GM10266 (cell line): ENCODE measurements around the gene PPP1R26.
A peak's percentile ranks its signal among the peaks of the same experiment; 100 is the strongest.

ENCODE experiments used
- DNase-seq: peaks from one replicate; pipeline ENCODE4 v3.0.0; 2012; ENCODE audit errors: extremely low spot score
- CTCF ChIP-seq: IDR thresholded peaks from 2 replicates; pipeline ENCODE4 v1.5.1; 2012; ENCODE audit warnings: mild to moderate bottlenecking, low read depth; ENCODE audit not compliant: control insufficient read depth, insufficient read depth; ENCODE audit errors: missing control alignments

The PPP1R26 gene

GRCh38 chr9:135500071-135500524 lies 20.5 kb downstream of the PPP1R26 start:
- no peak for DNase-seq
- no peak for TF ChIP-seq CTCF

- peak; percentile 100 for TF ChIP-seq CTCF
- peak; percentile 96 for DNase-seq
Observed at GRCh38 chr9:135500525-135501260, 21.1 kb downstream of the PPP1R26 start, which contains the start of gene MRPS2. MRPS2 (plus strand) TSS chr9:135500682; CDS start chr9:135500711, 29 bp downstream.

- no peak for TF ChIP-seq CTCF
- DNase-seq = peak; percentile 79
Observed at GRCh38 chr9:135501261-135502167, 21.9 kb downstream of the PPP1R26 start.

GRCh38 chr9:135502168-135502872 lies 22.7 kb downstream of the PPP1R26 start:
- DNase-seq = no peak
- no peak for TF ChIP-seq CTCF

GRCh38 chr9:135502873-135503321 lies 23.3 kb downstream of the PPP1R26 start:
- no peak for TF ChIP-seq CTCF
- no peak for DNase-seq

- no peak for DNase-seq
- no peak for TF ChIP-seq CTCF
Observed at GRCh38 chr9:135503371-135504261, 24.0 kb downstream of the PPP1R26 start.
